Stimulated activated CD8-positive, alpha-beta memory T cell treated with anti-CD3 and anti-CD28 coated beads, Interleukin-12 subunit alpha, Interleukin-12 subunit beta, amount 100 ng/mL, for 24 hours (primary cell): ENCODE measurements around the gene MINDY1.

Source experiments
- DNase-seq: peaks from one replicate; pipeline ENCODE4 v3.0.0-alpha.2; 2020; ENCODE audit errors: extremely low read depth

The MINDY1 gene

DNA sequence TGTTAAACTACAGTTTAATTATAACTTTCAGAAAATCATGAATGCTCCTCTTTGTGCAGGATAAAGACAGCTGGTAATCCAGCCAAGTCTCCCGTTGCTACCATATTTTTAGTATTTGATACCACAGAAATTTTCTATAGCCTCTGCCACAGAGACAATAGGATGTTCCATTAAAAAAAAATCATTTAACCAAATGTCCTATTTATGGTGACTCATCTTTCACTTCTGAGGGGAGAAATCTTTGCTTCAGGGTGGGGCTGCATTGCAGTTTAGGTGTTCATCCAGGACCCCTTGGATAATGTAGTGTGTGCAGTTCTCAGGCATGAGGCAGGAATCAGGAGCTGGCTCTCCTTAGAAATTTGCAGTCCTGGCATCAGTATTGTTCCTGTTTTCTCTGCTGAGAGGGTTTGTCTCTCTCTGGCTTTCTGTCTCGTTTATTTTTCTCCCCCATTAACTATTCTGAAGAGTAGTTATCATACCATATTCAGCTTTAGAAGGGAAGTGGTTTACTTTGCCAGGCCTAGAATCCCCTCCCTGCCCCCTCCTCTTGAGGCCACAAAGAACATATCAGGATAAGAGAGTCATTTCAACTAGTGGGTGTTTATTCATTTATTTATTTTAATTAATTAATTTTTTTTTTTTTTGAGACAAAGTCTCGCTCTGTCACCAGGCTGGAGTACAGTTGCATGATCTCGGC is 4.6 kb upstream of the MINDY1 start:
- DNase-seq, result no peak

GRCh38 chr1:151010346-151010726 is 3.6 kb upstream of the MINDY1 start:
- DNase-seq, result no peak

DNA sequence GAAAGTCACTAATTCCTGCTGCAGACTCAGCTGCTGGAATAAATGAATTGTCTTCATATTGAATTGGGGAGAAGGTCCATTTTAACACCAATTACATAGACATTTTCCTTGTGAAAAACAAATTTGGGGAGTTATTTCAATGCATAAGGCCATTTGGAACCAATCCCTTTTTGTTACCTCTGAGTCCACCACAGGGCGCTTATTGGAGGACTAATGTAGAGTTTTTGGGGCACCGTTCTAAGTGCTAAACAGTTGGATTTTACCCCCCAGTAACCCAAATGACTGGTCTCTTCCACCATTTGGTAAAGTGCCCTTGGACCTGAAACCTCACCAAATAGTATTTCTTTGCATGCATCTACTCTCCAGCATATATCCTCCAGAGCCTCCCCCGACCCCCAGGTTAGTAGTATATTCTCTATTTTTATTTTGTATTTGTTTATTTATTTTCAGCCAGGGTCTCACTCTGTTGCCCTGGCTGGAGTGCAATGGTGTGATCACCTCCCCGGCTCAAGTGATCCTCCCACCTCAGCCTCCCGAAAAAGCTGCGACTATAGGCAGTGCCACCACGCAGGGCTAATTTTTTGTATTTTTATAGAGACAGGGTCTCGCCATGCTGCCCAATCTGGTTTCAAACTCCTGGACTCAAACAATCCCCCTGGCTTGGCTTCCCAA is 3.1 kb upstream of the MINDY1 start:
- no peak for DNase-seq

DNA sequence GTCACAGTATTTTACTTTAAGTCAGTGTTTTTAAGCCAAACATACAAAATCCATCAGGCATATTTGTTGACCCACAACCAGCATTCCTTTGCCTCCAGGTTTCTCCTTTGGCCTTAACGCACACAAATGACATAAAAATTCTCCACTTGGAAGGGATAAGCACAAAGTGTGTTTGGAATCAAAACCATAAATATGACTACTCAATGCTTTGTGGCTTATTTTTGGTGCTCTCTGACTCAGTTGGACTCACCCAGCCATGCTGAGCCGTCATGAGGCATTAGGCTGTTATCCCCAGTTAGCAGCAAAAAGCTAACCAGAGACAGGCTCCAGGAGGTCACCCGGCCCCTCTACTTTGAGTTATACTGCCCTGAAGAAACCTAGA is 2.5 kb upstream of the MINDY1 start:
- DNase-seq, result no peak

DNA sequence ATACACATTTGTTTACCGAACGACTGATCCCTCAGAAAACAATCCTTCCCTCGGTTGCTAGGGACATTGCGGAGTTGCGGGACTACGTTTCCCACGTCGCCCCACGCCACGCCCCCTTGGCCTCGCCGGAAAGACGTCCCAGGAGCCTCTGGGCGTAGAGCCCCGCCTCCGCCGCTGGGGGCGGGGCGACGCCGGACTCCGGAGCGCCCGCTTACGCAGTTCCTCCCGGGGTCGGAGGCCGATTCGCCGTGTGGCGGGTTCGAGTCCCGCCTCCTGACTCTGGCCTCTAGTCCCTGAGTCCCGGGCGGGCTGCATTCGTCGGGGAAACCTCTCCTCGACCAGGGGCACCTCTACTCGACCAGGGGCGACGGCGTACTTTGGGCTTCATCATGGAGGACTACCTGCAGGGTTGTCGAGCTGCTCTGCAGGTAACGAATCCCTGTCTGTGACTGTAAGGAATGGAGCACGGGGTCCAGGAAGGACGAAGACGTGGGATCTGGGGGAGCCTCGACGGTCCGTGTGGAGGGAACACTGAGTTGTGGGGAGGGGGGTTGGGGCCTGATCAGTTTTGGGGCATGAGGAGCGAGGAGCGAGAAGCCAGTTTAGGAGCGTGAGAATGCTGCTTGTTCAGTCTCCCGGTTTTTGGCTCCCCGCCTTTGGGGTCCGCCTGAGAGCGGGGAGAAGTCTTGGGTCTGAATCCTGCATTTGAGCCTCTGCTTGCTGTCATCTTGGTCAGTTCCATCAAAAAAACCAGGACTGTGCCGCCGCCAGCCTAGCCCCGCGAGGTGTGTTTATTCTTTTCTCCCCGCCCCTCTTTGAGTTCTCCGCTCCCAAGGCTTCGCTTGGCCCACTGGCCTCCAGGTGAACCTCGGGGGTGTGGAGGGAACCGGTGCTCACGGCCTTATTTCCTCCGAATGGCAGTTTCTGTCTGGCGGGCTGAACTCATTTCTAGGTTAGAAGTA is 1.8 kb upstream of the MINDY1 start, which contains the start of gene PRUNE1:
PRUNE1 (plus strand) TSS at position 206 of the 962 bp plus-strand sequence; CDS start at position 390, 184 bp downstream.
- peak; percentile 96 for DNase-seq

GRCh38 chr1:151007853-151008243 is 1.1 kb upstream of the MINDY1 start:
- no peak for DNase-seq

GRCh38 chr1:151005729-151006319 is 878 bp downstream of the MINDY1 start:
- DNase-seq, result no peak

GRCh38 chr1:151003180-151003579 is 3.5 kb downstream of the MINDY1 start:
- no peak for DNase-seq

DNA sequence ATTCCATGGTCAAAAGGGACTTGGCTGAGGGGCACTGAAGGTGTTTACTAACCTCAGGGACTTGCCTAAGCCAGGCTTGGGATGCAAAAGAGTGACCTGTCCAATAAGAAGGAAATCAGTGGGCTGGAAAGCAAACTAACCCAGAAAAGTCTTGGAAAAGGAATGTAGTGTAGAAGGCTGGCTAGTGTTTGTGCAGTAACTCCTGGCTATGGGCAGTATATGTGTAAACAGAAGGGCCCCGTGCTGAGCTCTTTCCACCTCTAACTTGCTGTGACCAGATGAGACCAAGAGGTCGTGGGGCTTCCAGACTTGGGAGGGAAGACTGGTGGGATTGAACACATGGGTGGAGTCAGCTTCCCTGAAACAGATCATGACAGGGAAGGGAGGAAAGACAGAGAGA is 4.1 kb downstream of the MINDY1 start:
- DNase-seq, result no peak

GRCh38 chr1:151002051-151002450 is 4.7 kb downstream of the MINDY1 start:
- no peak for DNase-seq

DNA sequence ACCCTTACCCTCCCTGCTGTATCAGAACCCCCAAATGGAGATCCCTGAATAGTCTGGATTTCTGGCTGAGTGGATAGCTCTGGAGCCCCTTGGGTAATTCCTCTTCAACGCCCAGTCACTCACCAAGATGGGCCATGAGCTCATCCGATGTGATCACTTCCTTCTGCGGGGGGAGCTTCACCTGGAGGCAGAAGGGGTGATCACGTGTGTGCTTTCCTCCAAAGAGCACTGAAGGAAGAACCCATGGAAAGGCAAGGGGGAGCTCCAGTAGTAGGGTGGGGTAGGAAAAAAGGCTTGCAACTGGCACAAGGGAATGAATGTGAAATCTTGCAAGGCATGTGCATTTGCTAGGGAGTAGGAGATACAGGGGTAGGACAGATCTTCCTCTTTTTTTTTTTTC is 5.1 kb downstream of the MINDY1 start:
- DNase-seq, result no peak

- DNase-seq, result no peak
These were observed 6.3 kb downstream of the MINDY1 start for GRCh38 chr1:151000408-151000807.

- no peak for DNase-seq
These were observed 6.8 kb downstream of the MINDY1 start for GRCh38 chr1:150999926-151000325.

DNA sequence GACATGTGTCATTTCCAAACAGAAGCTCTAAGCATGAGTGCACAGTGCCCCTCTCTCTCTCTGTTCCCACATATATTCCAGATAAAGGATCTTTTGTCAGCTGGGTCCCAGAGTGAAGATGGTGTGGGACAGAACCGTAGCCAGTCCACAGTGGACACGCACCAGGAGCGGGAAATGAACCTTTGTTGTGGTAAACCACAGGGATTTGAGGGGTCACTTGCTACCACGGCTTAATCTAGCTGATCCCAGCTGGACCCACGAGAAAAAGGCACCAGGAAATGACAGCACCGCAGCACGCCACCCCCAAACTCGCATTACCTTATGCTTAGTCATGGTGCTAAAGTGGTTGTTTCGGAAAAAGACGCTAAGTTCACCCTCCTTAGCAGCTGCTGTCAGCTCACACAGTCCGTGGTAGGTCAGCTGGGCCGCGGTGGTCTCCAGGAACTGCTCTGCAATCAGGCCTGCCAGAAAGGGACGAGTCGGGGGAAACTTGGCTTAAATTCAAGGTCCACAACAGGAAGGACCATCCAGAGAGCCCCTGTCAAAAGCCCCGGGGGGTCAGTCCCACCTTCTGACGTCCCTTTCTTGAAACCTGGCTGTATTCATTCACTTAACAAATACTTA is 7.5 kb downstream of the MINDY1 start:
- DNase-seq, result no peak

DNA sequence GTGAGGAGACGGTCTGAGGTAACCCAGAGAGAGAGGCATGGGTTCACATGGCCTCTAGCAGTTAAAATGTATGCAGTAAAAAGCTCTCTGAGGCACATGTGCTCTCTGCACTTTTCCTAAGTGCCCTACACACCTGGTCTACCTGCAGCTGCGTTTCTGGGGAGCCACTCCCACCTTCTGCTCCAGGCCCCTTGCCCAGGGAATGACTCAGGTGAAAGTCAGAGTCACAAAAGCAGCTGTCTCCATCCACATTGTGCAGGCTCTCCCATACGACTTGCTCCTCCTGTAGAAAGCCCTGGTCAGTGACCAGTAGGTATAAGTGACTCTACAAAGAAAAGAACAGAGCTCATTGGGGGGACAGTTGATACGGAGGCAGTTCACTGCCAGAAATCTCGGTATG is 8.8 kb downstream of the MINDY1 start:
- DNase-seq, result no peak

DNA sequence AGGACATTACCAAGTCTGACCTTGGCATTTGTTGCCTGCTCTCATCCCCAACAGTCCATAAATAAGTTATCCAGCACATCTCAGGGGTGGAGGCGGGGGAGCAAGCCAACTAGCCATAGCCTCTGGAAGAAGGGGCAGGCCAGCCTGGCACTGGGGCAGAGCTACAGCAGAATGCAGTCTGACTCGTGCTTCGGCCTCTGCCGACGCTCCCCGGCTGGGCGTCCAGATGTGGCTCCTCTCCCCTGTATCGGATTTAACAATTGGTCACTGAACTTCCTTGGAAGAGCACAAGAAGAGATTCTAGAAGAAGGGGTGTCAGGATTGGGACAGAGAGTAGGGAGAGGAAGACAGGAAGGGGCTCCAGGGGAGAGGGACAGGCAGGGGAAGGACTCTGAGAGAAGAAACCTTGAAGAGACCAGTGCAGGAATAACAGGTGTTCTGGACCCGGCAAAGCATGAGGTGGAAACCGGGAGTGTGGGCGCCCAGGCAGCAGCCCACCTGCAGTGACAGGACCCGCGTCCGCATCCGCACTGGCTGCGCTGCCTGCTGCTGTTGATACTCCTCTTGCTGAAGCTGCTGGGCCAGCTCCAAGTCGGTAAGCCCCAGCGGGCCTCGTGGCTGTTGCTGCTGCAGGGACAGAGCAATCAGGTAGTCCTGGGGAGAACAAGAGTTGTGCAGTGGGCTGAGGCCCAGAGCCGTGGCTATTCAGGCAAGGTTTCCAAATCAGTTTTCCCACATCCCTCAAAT is 9.4 kb downstream of the MINDY1 start:
- DNase-seq, result no peak

- DNase-seq, result no peak
These were observed 10.8 kb downstream of the MINDY1 start for GRCh38 chr1:150995896-150996295.

- no peak for DNase-seq
These were observed 11.2 kb downstream of the MINDY1 start for GRCh38 chr1:150995460-150995859.

- DNase-seq, result no peak
These were observed 12.5 kb downstream of the MINDY1 start for GRCh38 chr1:150994248-150994647.

DNA sequence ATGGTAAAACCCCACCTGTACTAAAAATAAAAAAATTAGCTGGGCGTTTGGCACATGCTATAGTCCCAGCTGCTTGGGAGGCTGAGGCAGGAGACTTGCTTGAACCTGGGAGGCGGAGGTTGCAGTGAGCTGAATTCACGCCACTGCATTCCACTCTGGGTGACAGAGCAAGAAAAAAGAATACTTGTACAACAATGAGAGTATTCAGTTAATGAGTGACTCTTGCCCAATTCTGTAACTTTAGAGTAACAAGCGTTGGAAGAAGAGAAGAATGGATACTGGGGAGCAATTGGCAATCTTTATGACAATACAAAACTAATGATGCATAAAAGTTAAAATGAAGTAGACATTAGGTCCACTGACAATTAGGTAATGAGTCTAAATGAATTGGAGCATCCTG is 14.1 kb downstream of the MINDY1 start:
- DNase-seq, result no peak

GRCh38 chr1:150987924-150988323 is 18.8 kb downstream of the MINDY1 start:
- no peak for DNase-seq
